CD4-positive, alpha-beta T cell treated with Interleukin-21 for 1 hour (primary cell): ENCODE measurements around the gene STARD7.

Experiments
- DNase-seq: peaks from one replicate; pipeline ENCODE4 v3.0.0-alpha.2; 2020

STARD7 gene

GRCh38 chr2:96195410-96196066 is 13.1 kb downstream of the STARD7 start:
- no peak for DNase-seq

- DNase-seq: no peak
Observed at GRCh38 chr2:96191937-96192670, 16.5 kb downstream of the STARD7 start.

GRCh38 chr2:96188821-96189526 is 19.7 kb downstream of the STARD7 start:
- no peak for DNase-seq

GRCh38 chr2:96186562-96186961 is 22.1 kb downstream of the STARD7 start:
- no peak for DNase-seq

- DNase-seq: no peak
Observed at GRCh38 chr2:96185516-96185915, 23.1 kb downstream of the STARD7 start.

GRCh38 chr2:96184989-96185388 is 23.6 kb downstream of the STARD7 start:
- no peak for DNase-seq

GRCh38 chr2:96184188-96184587 is 24.4 kb downstream of the STARD7 start:
- no peak for DNase-seq

GRCh38 chr2:96181529-96181928 is 27.1 kb downstream of the STARD7 start:
- no peak for DNase-seq

GRCh38 chr2:96180521-96180920 is 28.1 kb downstream of the STARD7 start:
- DNase-seq: no peak

- no peak for DNase-seq
Observed at GRCh38 chr2:96180002-96180401, 28.6 kb downstream of the STARD7 start.

GRCh38 chr2:96176661-96177060 is 32.0 kb downstream of the STARD7 start:
- DNase-seq: no peak

- no peak for DNase-seq
Observed at GRCh38 chr2:96175951-96176350, 32.7 kb downstream of the STARD7 start.

GRCh38 chr2:96174251-96175144 is 34.1 kb downstream of the STARD7 start:
- DNase-seq: peak; percentile 85

GRCh38 chr2:96171831-96172230 is 36.8 kb downstream of the STARD7 start:
- no peak for DNase-seq

- no peak for DNase-seq
Observed at GRCh38 chr2:96170626-96171025, 38.0 kb downstream of the STARD7 start.

GRCh38 chr2:96169868-96170507 is 38.6 kb downstream of the STARD7 start:
- DNase-seq: no peak

- no peak for DNase-seq
Observed at GRCh38 chr2:96167407-96168013, 41.1 kb downstream of the STARD7 start.

GRCh38 chr2:96164459-96165184 is 44.0 kb downstream of the STARD7 start:
- DNase-seq: peak; percentile 80

- peak; percentile 78 for DNase-seq
Observed at GRCh38 chr2:96163768-96164429, 44.7 kb downstream of the STARD7 start.

- no peak for DNase-seq
Observed at GRCh38 chr2:96163415-96163767, 45.2 kb downstream of the STARD7 start.

- peak; percentile 48 for DNase-seq
Observed at GRCh38 chr2:96161898-96162297, 46.7 kb downstream of the STARD7 start.
